GM19438 (cell line): ENCODE results near the gene UBE3C.

Source experiments
- ATAC-seq: cut with Tn5 transposase; IDR thresholded peaks from one replicate; pipeline ENCODE4 v1.9.1; 2021; ENCODE audit warnings: low read depth; ENCODE audit not compliant: unreplicated experiment

The UBE3C gene

DNA sequence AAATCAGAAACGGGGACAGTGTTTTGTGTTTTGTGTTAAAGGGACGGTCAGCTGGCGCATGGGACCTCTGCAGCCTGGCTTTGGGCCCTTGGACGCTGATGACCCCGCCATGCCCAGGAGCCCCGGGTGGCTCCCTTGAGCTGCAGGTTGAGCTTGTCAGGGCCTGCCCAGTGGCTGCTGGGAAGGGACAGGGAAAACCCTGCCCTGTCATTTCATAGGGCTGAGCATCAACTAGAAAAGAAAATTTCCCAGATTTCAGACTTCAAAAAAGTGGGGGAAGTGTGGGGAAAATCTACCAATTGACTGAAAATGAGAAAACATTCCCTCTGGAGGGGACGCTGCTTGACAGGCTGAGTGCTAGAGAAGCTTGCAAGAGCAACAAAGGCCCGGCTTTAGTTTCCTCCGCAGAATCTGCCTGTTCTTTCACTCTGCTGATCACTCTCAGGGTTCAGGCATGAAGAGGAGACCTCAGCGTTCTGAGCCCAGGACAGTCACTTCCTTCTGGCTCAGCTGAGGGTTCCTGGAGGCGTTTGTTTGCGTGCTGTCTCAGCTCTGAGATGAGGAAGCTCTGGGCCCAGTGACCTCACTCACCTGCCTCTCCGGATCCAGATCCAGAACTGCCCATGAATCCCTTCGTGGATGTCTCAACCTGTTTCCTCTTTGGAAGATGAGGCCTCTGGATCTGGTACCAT lies 179.4 kb downstream of the UBE3C start:
- no peak for ATAC-seq
